Activated CD4-positive, CD25-positive, alpha-beta regulatory T cell (primary cell): ENCODE data around the gene PDPR.
A peak's percentile ranks its signal among the peaks of the same experiment; 100 is the strongest.
"Not testable (repeated sequence)": the region's sequence is repeated elsewhere in the genome, so short reads cannot be mapped to it uniquely, and the experiment has no call there.

Experiments
- DNase-seq, 4 experiments: peaks; one replicate each; lab custom pipeline; 2025; lab: John Stamatoyannopoulos, UW

The PDPR gene

GRCh38 chr16:70113982-70114826, at the start of gene PDPR:
PDPR (plus strand) TSS chr16:70114332; CDS start chr16:70120493, 6,161 bp downstream.
- DNase-seq: peak; percentile 81 to 94 (median 88)

GRCh38 chr16:70064841-70065370, 49.2 kb upstream of the PDPR start:
- peak; percentile 22 to 37 (median 28) for DNase-seq

GRCh38 chr16:70065376-70065745, 48.8 kb upstream of the PDPR start:
- not testable (repeated sequence) for DNase-seq

GRCh38 chr16:70065746-70066658, 48.1 kb upstream of the PDPR start:
- peak; percentile 72 to 87 (median 81) for DNase-seq

GRCh38 chr16:70066751-70067150, 47.4 kb upstream of the PDPR start:
- not testable (repeated sequence) for DNase-seq

GRCh38 chr16:70079081-70079480, 35.1 kb upstream of the PDPR start:
- not testable (repeated sequence) for DNase-seq

GRCh38 chr16:70081219-70081618, 32.9 kb upstream of the PDPR start:
- not testable (repeated sequence) for DNase-seq

- not testable (repeated sequence) for DNase-seq
These were observed 30.2 kb upstream of the PDPR start for GRCh38 chr16:70083931-70084330.

GRCh38 chr16:70088160-70088559, 26.0 kb upstream of the PDPR start:
- not testable (repeated sequence) for DNase-seq

- not testable (repeated sequence) for DNase-seq
These were observed 25.3 kb upstream of the PDPR start for GRCh38 chr16:70088877-70089276.

GRCh38 chr16:70089289-70089688, 24.8 kb upstream of the PDPR start:
- not testable (repeated sequence) for DNase-seq

GRCh38 chr16:70091104-70091503, 23.0 kb upstream of the PDPR start:
- DNase-seq: not testable (repeated sequence)

GRCh38 chr16:70094096-70094495, 20.0 kb upstream of the PDPR start:
- not testable (repeated sequence) for DNase-seq

- not testable (repeated sequence) for DNase-seq
These were observed 4.4 kb upstream of the PDPR start for GRCh38 chr16:70109583-70110279.

GRCh38 chr16:70112162-70112561, 2.0 kb upstream of the PDPR start:
- DNase-seq: not testable (repeated sequence)

GRCh38 chr16:70113599-70113981, 542 bp upstream of the PDPR start:
- DNase-seq: not testable (repeated sequence)

GRCh38 chr16:70118354-70118753, 4.2 kb downstream of the PDPR start:
- not testable (repeated sequence) for DNase-seq

- DNase-seq: not testable (repeated sequence)
These were observed 4.6 kb downstream of the PDPR start for GRCh38 chr16:70118776-70119175.

GRCh38 chr16:70120398-70120797, 6.3 kb downstream of the PDPR start:
- DNase-seq: not testable (repeated sequence)

- DNase-seq: not testable (repeated sequence)
These were observed 9.7 kb downstream of the PDPR start for GRCh38 chr16:70123822-70124221.

- DNase-seq: not testable (repeated sequence)
These were observed 12.1 kb downstream of the PDPR start for GRCh38 chr16:70126226-70126625.

GRCh38 chr16:70127706-70128105, 13.6 kb downstream of the PDPR start:
- DNase-seq: not testable (repeated sequence)
